Epithelial cell of prostate (primary cell): ENCODE results near the gene TBC1D8.
A peak's percentile ranks its signal among the peaks of the same experiment; 100 is the strongest.

ENCODE experiments used
- DNase-seq: peaks from one replicate; pipeline ENCODE4 v3.0.0-alpha.2; 2011; ENCODE audit warnings: low read depth, low spot score
- H3K27ac ChIP-seq: fragments of 450-650 bp; 2 replicates; pipeline ENCODE4 v1.5.1; 2017; ENCODE audit warnings: mild to moderate bottlenecking

The TBC1D8 gene

DNA sequence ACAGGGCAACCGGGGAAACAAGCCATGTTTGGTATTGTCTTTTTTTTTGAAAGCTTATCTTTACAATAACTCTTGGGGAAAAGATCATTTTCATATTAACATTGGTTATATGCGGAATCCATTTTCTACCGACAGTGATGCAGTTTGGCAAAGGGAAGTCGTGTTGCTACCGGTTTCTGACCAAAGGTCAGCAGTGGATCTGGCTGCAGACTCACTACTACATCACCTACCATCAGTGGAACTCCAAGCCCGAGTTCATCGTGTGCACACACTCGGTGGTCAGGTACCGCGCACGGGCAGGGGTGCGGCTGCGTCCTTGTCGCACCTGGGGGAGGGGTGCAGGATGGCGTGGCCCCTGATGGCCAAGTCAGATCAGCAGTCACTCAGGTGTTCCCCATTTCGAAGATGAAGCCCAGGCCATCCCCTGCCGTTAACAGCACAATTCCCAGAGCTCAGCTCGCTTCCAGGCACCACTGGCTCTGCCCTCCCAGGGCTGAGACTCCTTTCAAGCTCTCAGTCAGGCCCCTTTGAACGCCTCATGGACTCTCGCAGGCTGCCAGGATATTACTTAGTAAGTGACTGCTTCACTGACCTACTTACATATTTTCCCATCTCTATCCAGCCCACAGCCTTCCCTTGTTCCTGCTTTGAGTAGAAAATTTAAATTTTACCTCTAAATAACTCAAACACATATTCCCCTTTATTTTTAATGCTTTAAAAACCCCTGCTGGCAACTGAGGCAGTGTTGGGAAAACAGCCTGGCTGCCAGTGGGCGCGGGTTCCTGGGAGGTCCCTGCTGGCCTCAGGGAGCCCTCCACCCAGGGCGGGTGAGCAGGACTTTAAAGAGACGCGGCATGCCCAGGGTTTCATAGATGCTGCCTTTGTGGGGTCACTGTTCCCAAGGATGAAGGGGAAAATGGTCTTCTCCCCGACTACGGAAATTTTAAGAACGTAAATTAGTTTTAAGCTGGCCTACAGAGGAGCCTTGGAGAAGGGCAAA lies 182.7 kb downstream of the TBC1D8 start:
- H3K27ac ChIP-seq = no peak overlapping the region
- DNase-seq = no peak

DNA sequence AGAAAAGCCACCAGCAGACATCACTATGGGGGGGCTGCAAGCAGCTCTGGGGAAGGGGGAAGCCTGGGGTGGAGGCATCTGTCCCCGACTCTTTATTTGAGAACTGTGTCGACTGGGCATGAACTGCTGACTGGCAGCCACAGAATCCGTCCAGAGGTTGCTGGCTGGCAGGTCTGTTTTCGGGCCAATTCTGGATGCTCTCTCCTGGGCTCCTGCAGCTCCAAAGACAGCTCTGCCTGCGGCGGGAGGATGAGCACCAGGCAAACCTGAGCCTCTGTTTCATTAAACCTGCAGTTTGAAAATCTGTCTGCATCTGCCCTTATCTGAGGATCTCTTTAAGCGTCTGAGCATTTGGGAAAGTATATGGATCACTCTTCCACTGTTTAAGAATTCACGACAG lies 183.5 kb downstream of the TBC1D8 start:
- no peak overlapping the region for H3K27ac ChIP-seq
- no peak for DNase-seq

DNA sequence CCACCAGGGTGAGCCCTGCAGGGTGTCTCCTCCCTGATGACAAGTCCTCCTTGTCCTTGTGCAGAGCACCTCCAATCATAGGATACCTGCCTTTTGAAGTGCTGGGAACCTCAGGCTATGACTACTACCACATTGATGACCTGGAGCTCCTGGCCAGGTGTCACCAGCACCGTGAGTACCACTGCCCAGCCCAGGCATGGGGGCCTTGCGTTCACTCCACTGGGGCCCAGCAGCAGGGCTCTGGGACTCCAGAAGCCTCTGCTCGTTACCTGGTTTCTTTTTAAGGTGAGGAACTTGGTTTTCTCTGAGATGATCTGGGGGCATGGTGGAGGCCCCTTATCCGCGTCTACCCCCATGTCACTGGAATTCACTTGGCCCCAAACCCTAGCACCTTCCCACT lies 185.6 kb downstream of the TBC1D8 start:
- DNase-seq = no peak
- H3K27ac ChIP-seq = no peak overlapping the region

DNA sequence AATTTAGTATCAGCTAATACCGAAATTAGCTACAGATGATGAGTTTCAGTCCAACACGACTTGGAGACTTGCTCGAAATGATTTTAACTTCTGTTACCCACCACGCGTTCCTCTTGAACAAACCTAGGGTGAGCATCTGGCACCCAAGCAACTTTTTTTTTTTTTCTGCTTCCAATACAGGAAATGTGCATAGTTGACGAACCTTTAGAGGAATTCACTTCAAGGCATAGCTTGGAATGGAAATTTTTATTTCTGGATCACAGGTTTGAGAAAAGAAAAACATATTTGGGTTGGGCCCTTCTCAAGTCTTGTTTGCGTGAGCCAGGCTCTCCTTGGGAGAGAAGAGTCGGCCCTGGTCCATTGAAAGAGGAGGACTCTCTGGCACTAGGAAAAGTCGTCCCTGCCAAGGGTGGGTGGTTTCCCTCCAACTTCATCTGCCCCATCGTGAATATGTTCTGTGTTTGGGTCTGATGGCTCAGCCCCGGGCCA lies 186.5 kb downstream of the TBC1D8 start:
- DNase-seq = no peak

DNA sequence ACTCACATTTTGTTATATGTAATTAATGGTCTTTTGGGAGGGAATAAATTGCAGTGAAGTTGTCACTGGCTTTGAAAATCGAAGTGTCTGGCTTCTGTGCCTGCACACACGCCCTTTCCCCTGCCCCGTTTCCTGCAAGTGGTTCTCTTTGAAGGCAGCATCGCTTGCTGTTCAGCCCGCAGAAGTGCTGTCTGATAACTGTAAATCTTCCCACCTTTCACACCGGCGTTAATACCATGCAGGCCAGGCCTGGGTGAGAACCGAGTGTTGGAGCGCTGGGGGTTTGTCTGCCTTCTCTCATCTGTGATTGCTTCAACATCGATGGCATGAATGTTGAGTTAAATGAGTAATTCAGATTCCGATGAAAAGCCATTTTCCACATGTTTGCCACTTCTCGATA lies 187.0 kb downstream of the TBC1D8 start:
- H3K27ac ChIP-seq = no peak overlapping the region
- no peak for DNase-seq

More for the DNA sequence above, 186.5 kb downstream of the TBC1D8 start:
- no peak overlapping the region for H3K27ac ChIP-seq

DNA sequence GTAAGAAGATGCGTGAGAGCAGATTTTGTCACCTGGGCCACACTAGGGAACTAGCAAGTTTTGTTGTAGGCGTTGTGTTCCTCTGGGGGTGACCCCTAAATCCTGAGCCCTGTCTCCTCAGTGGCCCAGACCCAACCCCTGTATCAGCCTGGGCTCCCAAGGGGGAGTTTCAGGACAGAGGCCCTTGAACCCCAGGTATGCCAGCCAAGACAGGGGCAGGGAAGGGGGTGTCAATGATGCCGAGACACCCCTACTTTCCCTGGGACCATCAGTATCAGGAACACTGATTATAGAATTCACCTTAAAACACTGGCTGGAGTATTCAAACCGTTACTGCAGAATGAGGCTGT lies 188.2 kb downstream of the TBC1D8 start:
- DNase-seq = no peak
- H3K27ac ChIP-seq = no peak overlapping the region

DNA sequence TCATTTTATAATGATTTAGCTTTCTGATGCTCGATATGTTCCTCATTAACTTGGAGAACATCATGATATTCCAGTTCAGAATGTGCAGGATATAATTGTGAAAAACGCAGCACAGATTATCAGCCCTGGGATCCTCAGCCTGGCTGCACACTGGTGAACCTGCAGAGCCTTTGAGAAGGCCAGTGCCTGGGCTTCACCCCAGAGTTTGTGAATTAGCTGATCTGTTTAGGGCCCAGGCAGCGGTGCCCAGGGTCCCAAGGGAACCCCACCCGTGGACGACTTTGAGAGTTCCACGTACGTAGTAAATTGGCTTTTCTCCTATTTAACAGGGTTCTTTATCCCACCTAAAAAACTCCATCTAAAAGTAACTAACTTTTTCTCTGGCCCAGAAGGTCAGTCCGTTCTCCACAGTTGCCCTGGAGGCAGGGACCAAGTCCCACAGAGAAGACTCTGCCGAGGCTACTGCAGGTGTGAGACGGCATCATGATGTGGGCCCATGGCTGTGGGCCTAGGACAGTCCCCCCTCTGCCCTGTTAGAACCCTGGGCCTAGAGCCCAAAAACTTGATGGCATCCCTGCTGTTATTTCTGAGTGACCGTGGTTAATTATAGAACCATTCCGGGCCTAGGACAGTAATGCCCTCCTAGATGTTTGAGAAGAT lies 188.7 kb downstream of the TBC1D8 start:
- no peak for DNase-seq
- no peak overlapping the region for H3K27ac ChIP-seq

DNA sequence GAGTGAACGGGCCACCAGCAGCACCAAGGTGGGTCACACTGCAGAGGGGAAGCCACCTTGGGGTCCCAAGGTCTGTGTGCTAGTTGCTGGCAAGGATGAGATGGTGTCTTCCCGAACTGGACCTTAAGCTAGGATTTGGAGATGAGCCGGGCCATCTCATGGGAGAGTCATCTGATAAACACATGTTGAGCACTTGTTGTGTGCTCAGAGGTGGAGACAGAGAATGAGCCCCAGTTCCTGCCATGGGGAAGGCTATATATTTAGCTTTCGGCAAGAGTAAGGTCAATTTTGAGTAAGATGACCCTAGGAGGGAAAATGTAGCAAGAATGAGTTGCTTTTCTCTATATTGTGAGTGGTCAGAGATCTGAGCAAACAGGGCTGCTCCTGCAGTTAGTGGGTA lies 190.5 kb downstream of the TBC1D8 start:
- DNase-seq = no peak
- H3K27ac ChIP-seq = no peak overlapping the region

DNA sequence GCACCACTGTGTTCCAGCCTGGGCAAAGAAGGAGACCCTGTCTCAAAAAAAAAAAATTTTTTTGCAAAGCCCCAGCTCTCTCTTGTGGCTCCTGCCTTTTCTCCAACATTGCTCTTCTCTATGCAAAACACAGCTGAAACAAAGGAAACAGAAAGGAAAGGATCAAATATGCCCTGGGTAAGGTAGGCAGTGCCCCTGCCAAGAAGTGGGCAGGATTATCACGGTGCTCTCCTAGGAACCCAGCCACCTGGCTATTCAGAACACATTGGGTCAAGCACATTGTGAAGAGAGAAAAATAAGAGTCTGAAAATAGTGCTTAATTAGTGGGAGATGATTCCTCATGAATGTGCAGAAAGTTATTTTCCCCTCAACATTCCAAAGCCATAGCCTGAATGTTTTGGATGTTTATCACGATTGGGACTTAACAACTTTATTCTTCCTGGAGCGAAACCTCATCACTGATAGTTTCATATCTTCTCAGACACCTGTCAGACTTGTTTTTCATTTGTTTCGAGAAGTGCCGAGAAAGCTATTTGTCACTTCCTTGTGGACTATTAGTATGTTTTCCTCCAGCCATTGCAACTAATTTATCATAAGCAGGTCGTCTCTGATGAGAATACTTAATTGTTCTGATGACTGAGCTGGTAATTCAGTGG lies 191.8 kb downstream of the TBC1D8 start:
- peak overlapping the region; percentile 20 for H3K27ac ChIP-seq
- DNase-seq = no peak

DNA sequence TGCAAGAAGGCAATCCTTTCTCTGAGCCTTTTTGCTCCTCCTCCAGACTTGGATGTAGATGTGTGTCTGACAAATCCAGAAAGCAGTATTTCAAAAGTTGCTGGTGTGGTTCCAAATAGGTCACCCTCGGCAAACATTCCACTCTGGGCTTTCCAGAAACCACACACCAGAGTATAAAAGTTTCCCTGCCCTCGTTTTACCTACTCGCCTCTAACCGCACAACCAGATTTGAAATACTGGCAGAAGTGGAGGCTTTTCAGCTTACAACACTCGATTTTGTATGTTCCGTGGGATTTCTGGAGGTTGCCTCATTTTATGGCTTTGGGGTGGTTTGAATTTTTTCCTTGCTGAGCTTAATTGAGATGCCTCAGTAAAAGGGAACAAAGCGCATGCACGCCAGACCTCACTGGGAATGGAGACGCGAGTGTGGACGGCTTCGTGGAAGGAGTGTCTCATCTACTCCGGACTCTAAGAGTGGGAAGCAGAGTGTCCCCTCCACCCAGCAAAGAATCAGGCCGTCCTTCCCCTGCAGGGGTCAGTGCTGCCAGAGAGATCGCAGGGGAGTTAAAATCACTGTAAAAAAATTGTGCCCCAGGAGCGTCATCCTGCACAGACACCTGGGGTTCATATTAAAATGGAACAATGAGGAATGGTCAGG lies 193.1 kb downstream of the TBC1D8 start:
- peak; percentile 37 for DNase-seq
- no peak overlapping the region for H3K27ac ChIP-seq
